DND-41 (cell line): Measurements from ENCODE around the gene NIP7.

Experiments used
- CTCF ChIP-seq: IDR thresholded peaks from 2 replicates; pipeline ENCODE4 v1.5.1; 2012; ENCODE audit warnings: borderline replicate concordance, low read length, moderate library complexity, mild to moderate bottlenecking; ENCODE audit not compliant: poor library complexity, severe bottlenecking; ENCODE audit errors: extremely low read depth
- EZH2 ChIP-seq: IDR thresholded peaks from 3 replicates; pipeline ENCODE4 v1.6.1; 2012; ENCODE audit warnings: borderline replicate concordance, low read depth, mild to moderate bottlenecking, moderate library complexity, low read length, inconsistent platforms; ENCODE audit not compliant: severe bottlenecking

- no peak for TF ChIP-seq CTCF
- no peak for TF ChIP-seq EZH2
These were observed 26.9 kb downstream of the NIP7 start for GRCh38 chr16:69366431-69366830.
